Activated T-helper 9 cell treated with anti-CD3 and anti-CD28 coated beads, Interleukin-2, amount 50 U/mL, for 16 hours (primary cell): ENCODE results near the gene SPTLC2.

Experiments
- DNase-seq: peaks from one replicate; pipeline ENCODE4 v3.0.0-alpha.2; 2020; ENCODE audit warnings: low read depth

SPTLC2 gene

DNA sequence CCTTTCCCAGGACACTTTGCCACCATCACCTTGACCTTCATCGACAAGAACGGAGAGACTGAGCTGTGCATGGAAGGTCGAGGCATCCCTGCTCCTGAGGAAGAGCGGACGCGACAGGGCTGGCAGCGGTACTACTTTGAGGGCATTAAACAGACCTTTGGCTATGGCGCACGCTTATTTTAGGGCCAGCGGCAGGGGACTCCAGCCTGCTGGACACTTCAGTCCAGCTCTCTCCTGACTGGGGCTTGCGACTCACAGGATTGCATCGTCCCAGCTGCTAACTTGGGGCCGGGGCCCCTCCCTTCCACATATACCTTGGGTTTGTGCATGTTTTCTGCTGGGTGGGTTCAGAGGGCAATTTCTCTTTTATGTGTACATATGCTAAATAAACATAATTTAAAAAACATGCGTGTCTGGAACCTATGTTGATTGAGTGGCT lies 147.4 kb downstream of the SPTLC2 start:
- no peak for DNase-seq

DNA sequence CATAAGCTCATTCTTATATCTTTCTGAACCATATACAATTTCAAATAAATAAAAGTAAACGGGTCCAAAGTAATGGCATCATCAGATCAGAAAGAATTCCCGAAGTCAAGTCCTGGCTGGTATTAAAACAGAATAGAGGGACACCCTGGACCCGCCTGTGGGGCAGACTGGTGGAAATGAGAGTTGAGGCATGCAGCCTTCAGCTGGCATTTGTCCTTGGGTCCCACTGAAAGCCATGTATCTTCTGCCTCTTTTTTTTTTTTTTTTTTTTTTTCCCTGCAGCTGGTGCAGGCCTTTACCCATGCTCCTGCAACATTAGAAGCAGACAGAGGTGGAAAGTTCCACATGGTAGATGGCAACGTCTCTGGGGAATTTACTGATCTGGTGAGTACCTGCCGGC lies 148.6 kb downstream of the SPTLC2 start:
- no peak for DNase-seq

DNA sequence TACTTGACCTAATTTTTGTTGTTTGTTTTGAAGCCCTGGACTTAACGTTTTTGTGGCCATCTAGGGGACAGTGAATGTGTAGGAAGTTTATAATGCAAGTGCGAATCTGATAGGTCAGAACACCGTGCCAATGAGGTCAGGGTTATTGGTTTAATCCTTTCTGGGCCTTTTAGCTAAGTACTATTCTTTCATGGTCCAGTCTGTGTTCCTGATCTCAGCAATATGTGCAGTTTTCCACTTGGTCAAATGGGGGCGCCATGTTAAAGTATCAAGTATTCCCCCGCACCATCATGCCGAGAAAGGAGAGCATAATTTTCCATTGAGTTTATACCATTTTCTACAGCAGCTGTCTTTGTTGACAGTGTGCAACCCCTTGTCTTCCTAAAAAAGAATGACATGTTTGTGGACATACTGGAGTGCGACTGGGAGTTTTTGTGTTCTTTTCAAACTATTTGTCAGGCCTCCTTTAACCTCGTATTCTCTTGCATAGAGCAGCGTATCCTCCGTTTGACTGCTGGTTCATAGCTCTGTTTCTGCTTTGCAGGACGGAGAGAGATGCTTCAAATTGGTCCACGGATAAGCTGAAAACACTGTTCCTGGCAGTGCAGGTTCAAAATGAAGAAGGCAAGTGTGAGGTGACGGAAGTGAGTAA lies 157.2 kb downstream of the SPTLC2 start:
- peak; percentile 29 for DNase-seq

DNA sequence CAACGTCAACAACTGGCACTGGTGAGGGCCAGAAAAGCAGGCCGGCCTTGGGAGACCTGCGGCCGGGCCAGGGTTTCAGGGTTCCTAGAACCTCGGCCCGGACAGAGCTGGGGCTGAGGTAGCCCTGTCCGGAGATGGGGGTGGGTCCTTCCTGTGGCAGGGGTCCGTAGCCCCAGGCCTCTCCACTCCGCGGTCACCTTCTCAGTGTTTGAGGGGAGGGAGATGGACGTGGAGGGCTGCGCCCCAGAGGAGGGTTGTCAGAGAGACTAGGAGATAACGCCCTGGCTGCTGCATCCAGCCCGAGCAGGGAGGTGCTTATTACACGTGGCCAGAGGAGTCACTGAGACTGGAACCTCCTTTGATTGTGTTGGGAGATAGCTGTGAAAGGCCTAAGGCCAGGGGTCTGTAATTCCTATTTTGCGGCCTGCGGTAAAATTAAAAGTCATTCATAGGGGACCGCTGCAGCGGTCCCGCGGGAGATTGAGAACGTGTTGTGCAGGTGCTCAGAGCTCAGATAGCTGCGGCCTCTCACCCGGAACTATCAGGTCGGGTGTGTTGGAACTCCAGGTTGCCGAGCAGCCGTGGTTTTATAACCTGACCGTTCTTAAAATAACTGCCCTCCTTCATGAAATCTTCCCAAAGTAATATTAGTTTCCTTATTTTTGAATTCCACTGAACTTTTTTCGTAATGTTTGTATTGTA lies 158.0 kb downstream of the SPTLC2 start:
- peak; percentile 10 for DNase-seq

DNA sequence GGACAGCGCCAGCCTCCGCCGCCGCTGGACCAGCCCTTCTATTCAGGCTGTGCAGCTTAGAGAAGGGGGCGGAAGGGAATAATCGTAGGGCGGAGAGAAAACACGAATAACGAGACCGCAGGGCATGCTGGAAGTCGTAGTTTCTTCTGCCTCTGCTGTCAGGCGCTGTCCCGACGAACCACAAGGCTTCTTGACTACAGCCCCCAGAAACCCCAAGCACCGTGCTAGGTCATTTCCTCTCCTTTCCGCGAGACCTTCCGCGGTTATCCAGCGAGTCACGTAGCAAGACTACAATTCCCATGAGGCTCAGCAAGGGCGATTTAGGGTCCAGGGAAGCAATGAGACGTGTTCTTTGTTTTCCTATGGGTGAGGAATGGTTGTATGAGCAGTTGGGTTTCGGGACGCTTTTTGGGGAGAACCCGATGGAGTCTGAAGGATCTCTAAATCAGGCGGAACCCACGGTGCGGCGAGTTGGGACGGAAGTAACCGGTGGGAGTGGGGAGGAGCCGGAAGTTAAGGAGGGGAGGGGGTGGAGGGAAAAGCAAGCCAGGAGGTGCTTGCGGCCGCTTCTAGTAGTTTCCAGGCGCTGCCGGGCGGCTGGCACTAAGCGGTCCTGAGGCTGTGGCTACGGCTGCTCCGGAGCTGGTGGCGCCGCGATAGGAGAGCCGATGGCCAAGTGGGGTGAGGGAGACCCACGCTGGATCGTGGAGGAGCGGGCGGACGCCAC lies 158.8 kb downstream of the SPTLC2 start, which contains the start of the genes AHSA1 and VIPAS39:
AHSA1 (plus strand) TSS at position 572 of the 727 bp plus-strand sequence; CDS start at position 669, 97 bp downstream.
VIPAS39 (minus strand) TSS at position 80 of the 727 bp plus-strand sequence. CDS start 3,499 bp downstream, outside the sequence.
- DNase-seq: peak; percentile 90

DNA sequence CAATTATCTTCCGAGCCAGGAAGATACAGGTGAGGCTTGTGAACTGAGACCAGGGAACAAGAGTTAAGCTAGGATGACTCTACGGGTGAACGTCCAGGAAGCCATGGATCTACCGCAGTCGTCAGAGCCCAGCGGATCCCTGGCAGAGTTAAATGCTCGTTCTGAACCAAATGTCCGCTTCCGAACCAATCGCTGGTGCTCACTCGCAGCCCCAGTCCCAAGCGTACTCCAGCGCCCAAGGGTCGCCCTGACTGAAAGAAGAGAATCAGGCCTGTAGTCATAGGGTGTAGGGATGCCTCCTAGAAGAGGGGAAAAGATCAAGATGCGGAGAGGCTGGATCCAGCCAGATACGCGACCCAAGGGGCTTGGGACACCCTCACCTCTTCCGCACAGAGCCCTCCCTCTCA lies 159.3 kb downstream of the SPTLC2 start:
- DNase-seq: no peak
